WTC11 (cell line): Measurements from ENCODE around the gene JADE2. TPM values are rescaled to one million over a fixed set of nuclear protein-coding genes. Genes with fewer than 3 reads are reported as not detected.
"Not testable (repeated sequence)": the region's sequence is repeated elsewhere in the genome, so short reads cannot be mapped to it uniquely, and the experiment has no call there.

Experiments used
- ATAC-seq: fragments of 200-7000 bp; cut with Tn5 transposase; 2 replicates; pipeline ENCODE4 v1.10.0; 2021; ENCODE audit warnings: mild to moderate bottlenecking, moderate library complexity
- CTCF ChIA-PET: fragments of 300-600 bp; sonication (Branson Sonifier 250); formaldehyde crosslinking; loops from one replicate; lab custom pipeline; 2021; ENCODE audit warnings: antibody characterized with exemption; lab: Charles Lee
- POLR2A ChIA-PET: fragments of 350-600 bp; sonication (Branson Sonifier 250); formaldehyde crosslinking; loops from one replicate; lab custom pipeline; 2021; ENCODE audit warnings: antibody characterized with exemption; lab: Charles Lee
- DNase-seq: peaks from one replicate; pipeline ENCODE4 v3.0.0; 2021; ENCODE audit warnings: low spot score
- H3K27ac Mint-ChIP-seq: 2 replicates; pipeline ENCODE4 v1.8.0; 2021; ENCODE audit warnings: mixed read lengths
- H3K27me3 Mint-ChIP-seq: 2 replicates; pipeline ENCODE4 v1.8.0; 2021; ENCODE audit warnings: low read depth, mild to moderate bottlenecking, moderate library complexity, mixed read lengths
- H3K36me3 Mint-ChIP-seq: 2 replicates; pipeline ENCODE4 v1.8.0; 2021; ENCODE audit warnings: mixed read lengths
- H3K4me1 Mint-ChIP-seq: 2 replicates; pipeline ENCODE4 v1.8.0; 2022; ENCODE audit warnings: mixed read lengths
- H3K4me3 Mint-ChIP-seq: 2 replicates; pipeline ENCODE4 v1.8.0; 2021; ENCODE audit warnings: mild to moderate bottlenecking, moderate library complexity, mixed read lengths
- H3K9me3 Mint-ChIP-seq: 2 replicates; pipeline ENCODE4 v1.8.0; 2021; ENCODE audit warnings: mixed read lengths
- ELF4 ChIP-seq: sonication (generic); formaldehyde crosslinking; IDR thresholded peaks from 2 replicates; pipeline ENCODE4 v1.8.1; 2022; ENCODE audit warnings: low read depth, mild to moderate bottlenecking, moderate library complexity, missing genetic modification reagents
- ESRRA ChIP-seq: sonication (generic); formaldehyde crosslinking; IDR thresholded peaks from 2 replicates; pipeline ENCODE4 v1.8.1; 2022; ENCODE audit warnings: mild to moderate bottlenecking, missing genetic modification reagents, borderline replicate concordance
- HMGA2 ChIP-seq: fragments of 250-450 bp; sonication (Bioruptor Pico); IDR thresholded peaks from 2 replicates; pipeline ENCODE4 v1.4.0; 2021; ENCODE audit warnings: mild to moderate bottlenecking, moderate library complexity
- NFE2L1 ChIP-seq: sonication (generic); formaldehyde crosslinking; IDR thresholded peaks from 2 replicates; pipeline ENCODE4 v1.8.1; 2023; ENCODE audit warnings: missing genetic modification reagents
- TEAD4 ChIP-seq: sonication (generic); formaldehyde crosslinking; IDR thresholded peaks from 2 replicates; pipeline ENCODE4 v1.8.0; 2022; ENCODE audit warnings: mild to moderate bottlenecking, missing genetic modification reagents
- ZNF219 ChIP-seq: sonication (generic); formaldehyde crosslinking; IDR thresholded peaks from 2 replicates; pipeline ENCODE4 v1.8.0; 2023; ENCODE audit warnings: missing genetic modification reagents, mild to moderate bottlenecking, borderline replicate concordance
- ZNF263 ChIP-seq: sonication (generic); formaldehyde crosslinking; IDR thresholded peaks from 2 replicates; pipeline ENCODE4 v1.8.1; 2022; ENCODE audit warnings: low read depth, mild to moderate bottlenecking, moderate library complexity, missing genetic modification reagents
- ZNF396 ChIP-seq: fragments of 250-450 bp; sonication (Bioruptor Pico); IDR thresholded peaks from 2 replicates; pipeline ENCODE4 v1.8.0; 2021; ENCODE audit warnings: mild to moderate bottlenecking, moderate library complexity, borderline replicate concordance
- ZNF416 ChIP-seq: fragments of 250-450 bp; sonication (Bioruptor Pico); IDR thresholded peaks from 2 replicates; pipeline ENCODE4 v1.9.0; 2021; ENCODE audit warnings: mild to moderate bottlenecking, inconsistent platforms
- ZNF423 ChIP-seq: fragments of 250-450 bp; sonication (Bioruptor Pico); IDR thresholded peaks from 2 replicates; pipeline ENCODE4 v2.1.2; 2022; ENCODE audit warnings: mild to moderate bottlenecking, moderate library complexity
- total RNA-seq: library from RNA; stranded (reverse); gene quantifications from 3 replicates; pipeline ENCODE4 v1.2.3, GENCODE V29; 2021
- TF ChIP-seq, protein P1 (sequence below): sonication (generic); formaldehyde crosslinking; IDR thresholded peaks from 2 replicates; pipeline ENCODE4 v1.8.1; 2022; ENCODE audit warnings: low read depth, missing genetic modification reagents, borderline replicate concordance
- TF ChIP-seq, protein P2 (sequence below): sonication (generic); formaldehyde crosslinking; IDR thresholded peaks from 2 replicates; pipeline ENCODE4 v1.8.1; 2022; ENCODE audit warnings: mild to moderate bottlenecking, moderate library complexity, missing genetic modification reagents
- TF ChIP-seq, protein P3 (sequence below): sonication (generic); formaldehyde crosslinking; IDR thresholded peaks from 2 replicates; pipeline ENCODE4 v1.8.1; 2023; ENCODE audit warnings: mild to moderate bottlenecking, missing genetic modification reagents, moderate library complexity
- TF ChIP-seq, protein P4 (sequence below): sonication (generic); formaldehyde crosslinking; IDR thresholded peaks from 2 replicates; pipeline ENCODE4 v1.8.1; 2023; ENCODE audit warnings: mild to moderate bottlenecking, missing genetic modification reagents, moderate library complexity
- TF ChIP-seq, protein P5 (sequence below): sonication (generic); formaldehyde crosslinking; IDR thresholded peaks from 2 replicates; pipeline ENCODE4 v1.8.0; 2022; ENCODE audit warnings: mild to moderate bottlenecking, missing genetic modification reagents
- TF ChIP-seq, protein P6 (sequence below): sonication (generic); formaldehyde crosslinking; IDR thresholded peaks from 2 replicates; pipeline ENCODE4 v1.8.0; 2022; ENCODE audit warnings: mild to moderate bottlenecking, missing genetic modification reagents
- TF ChIP-seq, protein P7 (sequence below): sonication (generic); formaldehyde crosslinking; IDR thresholded peaks from 2 replicates; pipeline ENCODE4 v1.8.0; 2023; ENCODE audit warnings: missing genetic modification reagents
- TF ChIP-seq, protein P8 (sequence below): sonication (generic); formaldehyde crosslinking; IDR thresholded peaks from 2 replicates; pipeline ENCODE4 v1.8.0; 2022; ENCODE audit warnings: mild to moderate bottlenecking, missing genetic modification reagents
- TF ChIP-seq, protein P9 (sequence below): fragments of 250-450 bp; sonication (Bioruptor Pico); IDR thresholded peaks from 2 replicates; pipeline ENCODE4 v1.9.0; 2021; ENCODE audit warnings: mild to moderate bottlenecking

Gene JADE2
- total RNA-seq, 1 experiment from 2014 or later = 40.8 TPM

DNA sequence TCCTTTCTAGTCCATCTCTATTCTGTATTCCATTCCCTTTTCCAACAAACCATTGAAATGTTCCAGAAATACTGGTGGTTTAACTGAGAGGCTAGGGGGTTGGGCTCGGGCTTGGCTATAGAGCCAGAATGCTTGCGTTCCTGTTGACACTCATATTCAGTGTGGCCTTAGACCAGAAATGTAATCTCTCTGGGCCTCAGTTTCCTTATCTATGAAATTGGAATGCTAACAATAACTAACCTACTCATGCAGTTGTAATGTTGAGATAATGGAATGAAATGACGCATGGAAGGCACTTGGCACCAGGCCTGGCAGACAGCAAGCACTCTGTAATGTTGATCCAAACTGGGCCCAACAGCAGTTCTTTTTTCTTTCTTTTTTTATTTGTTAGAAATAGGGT, 26.8 kb downstream of the JADE2 start:
- TF ChIP-seq, protein P1, sequence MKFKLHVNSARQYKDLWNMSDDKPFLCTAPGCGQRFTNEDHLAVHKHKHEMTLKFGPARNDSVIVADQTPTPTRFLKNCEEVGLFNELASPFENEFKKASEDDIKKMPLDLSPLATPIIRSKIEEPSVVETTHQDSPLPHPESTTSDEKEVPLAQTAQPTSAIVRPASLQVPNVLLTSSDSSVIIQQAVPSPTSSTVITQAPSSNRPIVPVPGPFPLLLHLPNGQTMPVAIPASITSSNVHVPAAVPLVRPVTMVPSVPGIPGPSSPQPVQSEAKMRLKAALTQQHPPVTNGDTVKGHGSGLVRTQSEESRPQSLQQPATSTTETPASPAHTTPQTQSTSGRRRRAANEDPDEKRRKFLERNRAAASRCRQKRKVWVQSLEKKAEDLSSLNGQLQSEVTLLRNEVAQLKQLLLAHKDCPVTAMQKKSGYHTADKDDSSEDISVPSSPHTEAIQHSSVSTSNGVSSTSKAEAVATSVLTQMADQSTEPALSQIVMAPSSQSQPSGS (CRISPR knock-in tag) = no peak
- TF ChIP-seq, protein P2, sequence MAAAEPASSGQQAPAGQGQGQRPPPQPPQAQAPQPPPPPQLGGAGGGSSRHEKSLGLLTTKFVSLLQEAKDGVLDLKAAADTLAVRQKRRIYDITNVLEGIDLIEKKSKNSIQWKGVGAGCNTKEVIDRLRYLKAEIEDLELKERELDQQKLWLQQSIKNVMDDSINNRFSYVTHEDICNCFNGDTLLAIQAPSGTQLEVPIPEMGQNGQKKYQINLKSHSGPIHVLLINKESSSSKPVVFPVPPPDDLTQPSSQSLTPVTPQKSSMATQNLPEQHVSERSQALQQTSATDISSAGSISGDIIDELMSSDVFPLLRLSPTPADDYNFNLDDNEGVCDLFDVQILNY (CRISPR knock-in tag) = no peak
- TF ChIP-seq ZNF263 (CRISPR knock-in tag) (no peak), HMGA2 (CRISPR knock-in tag) (no peak), ZNF219 (no peak), ELF4 (CRISPR knock-in tag) (no peak), ESRRA (CRISPR knock-in tag) (no peak), TEAD4 (CRISPR knock-in tag) (no peak), ZNF396 (no peak), ZNF423 (no peak), NFE2L1 (CRISPR knock-in tag) (no peak), ZNF416 (CRISPR knock-in tag) (no peak)
- TF ChIP-seq, protein P3, sequence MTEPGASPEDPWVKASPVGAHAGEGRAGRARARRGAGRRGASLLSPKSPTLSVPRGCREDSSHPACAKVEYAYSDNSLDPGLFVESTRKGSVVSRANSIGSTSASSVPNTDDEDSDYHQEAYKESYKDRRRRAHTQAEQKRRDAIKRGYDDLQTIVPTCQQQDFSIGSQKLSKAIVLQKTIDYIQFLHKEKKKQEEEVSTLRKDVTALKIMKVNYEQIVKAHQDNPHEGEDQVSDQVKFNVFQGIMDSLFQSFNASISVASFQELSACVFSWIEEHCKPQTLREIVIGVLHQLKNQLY (CRISPR knock-in tag) = no peak
- TF ChIP-seq, protein P4, sequence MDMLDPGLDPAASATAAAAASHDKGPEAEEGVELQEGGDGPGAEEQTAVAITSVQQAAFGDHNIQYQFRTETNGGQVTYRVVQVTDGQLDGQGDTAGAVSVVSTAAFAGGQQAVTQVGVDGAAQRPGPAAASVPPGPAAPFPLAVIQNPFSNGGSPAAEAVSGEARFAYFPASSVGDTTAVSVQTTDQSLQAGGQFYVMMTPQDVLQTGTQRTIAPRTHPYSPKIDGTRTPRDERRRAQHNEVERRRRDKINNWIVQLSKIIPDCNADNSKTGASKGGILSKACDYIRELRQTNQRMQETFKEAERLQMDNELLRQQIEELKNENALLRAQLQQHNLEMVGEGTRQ (CRISPR knock-in tag) = no peak
- TF ChIP-seq, protein P5, sequence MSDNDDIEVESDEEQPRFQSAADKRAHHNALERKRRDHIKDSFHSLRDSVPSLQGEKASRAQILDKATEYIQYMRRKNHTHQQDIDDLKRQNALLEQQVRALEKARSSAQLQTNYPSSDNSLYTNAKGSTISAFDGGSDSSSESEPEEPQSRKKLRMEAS (CRISPR knock-in tag) = no peak
- TF ChIP-seq, protein P6, sequence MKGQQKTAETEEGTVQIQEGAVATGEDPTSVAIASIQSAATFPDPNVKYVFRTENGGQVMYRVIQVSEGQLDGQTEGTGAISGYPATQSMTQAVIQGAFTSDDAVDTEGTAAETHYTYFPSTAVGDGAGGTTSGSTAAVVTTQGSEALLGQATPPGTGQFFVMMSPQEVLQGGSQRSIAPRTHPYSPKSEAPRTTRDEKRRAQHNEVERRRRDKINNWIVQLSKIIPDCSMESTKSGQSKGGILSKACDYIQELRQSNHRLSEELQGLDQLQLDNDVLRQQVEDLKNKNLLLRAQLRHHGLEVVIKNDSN (CRISPR knock-in tag) = no peak
- TF ChIP-seq, protein P7, sequence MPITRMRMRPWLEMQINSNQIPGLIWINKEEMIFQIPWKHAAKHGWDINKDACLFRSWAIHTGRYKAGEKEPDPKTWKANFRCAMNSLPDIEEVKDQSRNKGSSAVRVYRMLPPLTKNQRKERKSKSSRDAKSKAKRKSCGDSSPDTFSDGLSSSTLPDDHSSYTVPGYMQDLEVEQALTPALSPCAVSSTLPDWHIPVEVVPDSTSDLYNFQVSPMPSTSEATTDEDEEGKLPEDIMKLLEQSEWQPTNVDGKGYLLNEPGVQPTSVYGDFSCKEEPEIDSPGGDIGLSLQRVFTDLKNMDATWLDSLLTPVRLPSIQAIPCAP (CRISPR knock-in tag) = no peak
- TF ChIP-seq, protein P8, sequence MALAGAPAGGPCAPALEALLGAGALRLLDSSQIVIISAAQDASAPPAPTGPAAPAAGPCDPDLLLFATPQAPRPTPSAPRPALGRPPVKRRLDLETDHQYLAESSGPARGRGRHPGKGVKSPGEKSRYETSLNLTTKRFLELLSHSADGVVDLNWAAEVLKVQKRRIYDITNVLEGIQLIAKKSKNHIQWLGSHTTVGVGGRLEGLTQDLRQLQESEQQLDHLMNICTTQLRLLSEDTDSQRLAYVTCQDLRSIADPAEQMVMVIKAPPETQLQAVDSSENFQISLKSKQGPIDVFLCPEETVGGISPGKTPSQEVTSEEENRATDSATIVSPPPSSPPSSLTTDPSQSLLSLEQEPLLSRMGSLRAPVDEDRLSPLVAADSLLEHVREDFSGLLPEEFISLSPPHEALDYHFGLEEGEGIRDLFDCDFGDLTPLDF (CRISPR knock-in tag) = no peak
- TF ChIP-seq, protein P9, sequence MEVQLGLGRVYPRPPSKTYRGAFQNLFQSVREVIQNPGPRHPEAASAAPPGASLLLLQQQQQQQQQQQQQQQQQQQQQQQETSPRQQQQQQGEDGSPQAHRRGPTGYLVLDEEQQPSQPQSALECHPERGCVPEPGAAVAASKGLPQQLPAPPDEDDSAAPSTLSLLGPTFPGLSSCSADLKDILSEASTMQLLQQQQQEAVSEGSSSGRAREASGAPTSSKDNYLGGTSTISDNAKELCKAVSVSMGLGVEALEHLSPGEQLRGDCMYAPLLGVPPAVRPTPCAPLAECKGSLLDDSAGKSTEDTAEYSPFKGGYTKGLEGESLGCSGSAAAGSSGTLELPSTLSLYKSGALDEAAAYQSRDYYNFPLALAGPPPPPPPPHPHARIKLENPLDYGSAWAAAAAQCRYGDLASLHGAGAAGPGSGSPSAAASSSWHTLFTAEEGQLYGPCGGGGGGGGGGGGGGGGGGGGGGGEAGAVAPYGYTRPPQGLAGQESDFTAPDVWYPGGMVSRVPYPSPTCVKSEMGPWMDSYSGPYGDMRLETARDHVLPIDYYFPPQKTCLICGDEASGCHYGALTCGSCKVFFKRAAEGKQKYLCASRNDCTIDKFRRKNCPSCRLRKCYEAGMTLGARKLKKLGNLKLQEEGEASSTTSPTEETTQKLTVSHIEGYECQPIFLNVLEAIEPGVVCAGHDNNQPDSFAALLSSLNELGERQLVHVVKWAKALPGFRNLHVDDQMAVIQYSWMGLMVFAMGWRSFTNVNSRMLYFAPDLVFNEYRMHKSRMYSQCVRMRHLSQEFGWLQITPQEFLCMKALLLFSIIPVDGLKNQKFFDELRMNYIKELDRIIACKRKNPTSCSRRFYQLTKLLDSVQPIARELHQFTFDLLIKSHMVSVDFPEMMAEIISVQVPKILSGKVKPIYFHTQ (CRISPR knock-in tag) = no peak
- TF ChIP-seq, all 79 proteins: peak for 0
- peaks cover 15% of the 10 kb centered on the region for H3K4me1 Mint-ChIP-seq
- peaks cover 4% of the 10 kb centered on the region for H3K9me3 Mint-ChIP-seq
- H3K36me3 Mint-ChIP-seq = peaks cover 32% of the 10 kb centered on the region
- POLR2A ChIA-PET = no interaction called here
- DNase-seq (no peak), ATAC-seq (no peak)
- no peak overlapping the region for H3K27ac Mint-ChIP-seq
- CTCF ChIA-PET = no interaction called here
- no peak overlapping the region for H3K4me3 Mint-ChIP-seq
- no peaks in the 10 kb centered on the region for H3K27me3 Mint-ChIP-seq

DNA sequence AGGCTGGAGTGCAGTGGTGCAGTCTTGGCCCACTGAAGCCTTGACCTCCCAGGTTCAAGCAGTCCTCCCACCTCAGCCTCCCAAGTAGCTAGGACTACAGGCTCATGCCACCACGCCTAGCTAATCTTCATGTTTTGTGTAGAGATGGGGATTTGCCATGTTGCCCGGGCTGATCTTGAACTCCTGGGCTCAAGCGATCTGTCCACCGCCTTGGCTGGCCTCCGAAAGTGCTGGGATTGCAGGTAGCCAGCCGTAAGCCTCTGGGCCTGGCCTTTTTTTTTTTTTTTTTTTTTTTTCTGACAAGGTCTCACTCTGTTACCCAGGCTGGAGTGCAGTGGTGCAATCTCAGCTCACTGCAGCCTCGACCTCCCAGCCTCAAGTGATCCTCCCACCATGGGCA, 27.2 kb downstream of the JADE2 start:
- H3K4me3 Mint-ChIP-seq, ATAC-seq, H3K9me3 Mint-ChIP-seq, H3K27ac Mint-ChIP-seq, H3K27me3 Mint-ChIP-seq, DNase-seq, CTCF ChIA-PET: not testable (repeated sequence)
- H3K4me1 Mint-ChIP-seq = peaks cover 15% of the 10 kb centered on the region
- peaks cover 32% of the 10 kb centered on the region for H3K36me3 Mint-ChIP-seq
- POLR2A ChIA-PET = interaction anchor here (0.6 kb wide), 1 partner anchor 166 kb away, joined by 3 read pairs; no protein-coding TSS in a partner anchor
